Breast epithelium (tissue), 3 donors: ENCODE results near the gene CASP5.

Source experiments
- POLR2A ChIP-seq: fragments of 450-650 bp; IDR thresholded peaks from one replicate; pipeline ENCODE4 v1.6.1; 2016; ENCODE audit warnings: antibody characterized with exemption, mild to moderate bottlenecking, moderate library complexity
- POLR2AphosphoS5 ChIP-seq, 3 donors: sonication (generic); formaldehyde crosslinking; IDR thresholded peaks; one replicate each; pipeline ENCODE4 v1.6.1; 2017; ENCODE audit warnings: antibody characterized with exemption in 3 of 3
- TF ChIP-seq, protein P1 (sequence below), 3 donors: fragments of 450-650 bp; IDR thresholded peaks; one replicate each; pipeline ENCODE4 v1.5.1; 2016 to 2017; ENCODE audit warnings: antibody characterized with exemption in 3 of 3, mild to moderate bottlenecking in 3 of 3, moderate library complexity in 3 of 3

DNA sequence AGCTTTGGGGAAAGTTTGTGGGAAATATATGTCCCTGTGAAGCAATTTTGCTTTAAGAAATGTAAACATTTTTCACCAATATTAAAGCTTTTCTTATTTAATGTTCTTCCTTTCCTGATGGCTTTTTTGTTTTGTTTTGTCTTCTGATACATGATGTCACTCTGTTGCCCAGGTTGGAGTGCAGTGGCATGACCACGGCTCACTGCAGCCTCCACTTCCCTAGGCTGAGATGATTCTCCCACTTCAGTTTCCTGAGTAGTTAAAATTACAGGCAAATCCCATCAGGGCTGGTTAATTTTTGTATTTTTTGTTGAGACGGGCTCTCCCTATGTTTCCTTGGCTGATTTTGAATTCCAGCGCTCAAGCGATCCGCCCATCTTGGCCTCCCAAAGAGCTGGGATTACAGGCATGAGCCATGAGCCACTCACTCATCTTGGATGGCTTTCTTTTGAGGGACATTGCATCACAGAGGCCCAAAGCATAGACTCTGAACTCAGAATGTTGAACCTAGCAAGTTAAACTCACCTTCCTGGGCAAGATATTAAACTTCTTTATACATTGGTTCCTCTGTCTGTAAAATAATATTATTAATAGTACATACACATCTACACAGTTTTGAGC lies 22.8 kb upstream of the CASP5 start:
- TF ChIP-seq POLR2A (no peak), POLR2AphosphoS5 (IDR thresholded peaks at IDR 0.05) (no peak)
- TF ChIP-seq, protein P1, sequence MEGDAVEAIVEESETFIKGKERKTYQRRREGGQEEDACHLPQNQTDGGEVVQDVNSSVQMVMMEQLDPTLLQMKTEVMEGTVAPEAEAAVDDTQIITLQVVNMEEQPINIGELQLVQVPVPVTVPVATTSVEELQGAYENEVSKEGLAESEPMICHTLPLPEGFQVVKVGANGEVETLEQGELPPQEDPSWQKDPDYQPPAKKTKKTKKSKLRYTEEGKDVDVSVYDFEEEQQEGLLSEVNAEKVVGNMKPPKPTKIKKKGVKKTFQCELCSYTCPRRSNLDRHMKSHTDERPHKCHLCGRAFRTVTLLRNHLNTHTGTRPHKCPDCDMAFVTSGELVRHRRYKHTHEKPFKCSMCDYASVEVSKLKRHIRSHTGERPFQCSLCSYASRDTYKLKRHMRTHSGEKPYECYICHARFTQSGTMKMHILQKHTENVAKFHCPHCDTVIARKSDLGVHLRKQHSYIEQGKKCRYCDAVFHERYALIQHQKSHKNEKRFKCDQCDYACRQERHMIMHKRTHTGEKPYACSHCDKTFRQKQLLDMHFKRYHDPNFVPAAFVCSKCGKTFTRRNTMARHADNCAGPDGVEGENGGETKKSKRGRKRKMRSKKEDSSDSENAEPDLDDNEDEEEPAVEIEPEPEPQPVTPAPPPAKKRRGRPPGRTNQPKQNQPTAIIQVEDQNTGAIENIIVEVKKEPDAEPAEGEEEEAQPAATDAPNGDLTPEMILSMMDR (IDR thresholded peaks at IDR 0.05): no peak
